ENCODE measurements around the gene CCND1. TPM values are rescaled to one million over a fixed set of nuclear protein-coding genes. Genes with fewer than 3 reads are reported as not detected.

Gene CCND1
- total and polyA plus RNA-seq, 2 of the 8 experiments (the other 6 are each of a cell fraction or from before 2014, with no cell fraction given), result 64.5 to 170 TPM

DNA sequence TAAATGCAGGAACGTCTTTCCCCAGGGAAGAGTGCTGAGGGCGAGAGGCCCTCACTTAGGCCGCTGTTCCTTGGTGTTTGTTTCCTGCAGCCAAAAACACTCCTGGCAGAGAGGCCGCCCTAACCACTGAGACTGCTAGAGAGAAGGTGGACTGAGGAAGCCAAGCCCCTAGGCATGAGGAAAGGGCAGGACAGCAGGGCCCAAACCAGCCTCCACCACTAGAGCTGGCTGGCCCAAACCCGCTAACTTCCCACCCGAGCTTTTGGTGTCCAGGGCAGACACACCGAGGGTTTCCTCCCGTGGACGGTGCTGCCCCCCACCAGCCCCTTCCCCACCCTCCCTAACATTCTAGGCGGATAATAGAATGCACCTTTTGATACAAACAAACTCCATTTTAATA is 56.9 kb downstream of the CCND1 start:
- no peak for FAIRE-seq
- TF ChIP-seq CBX8 (IDR thresholded peaks at IDR 0.05; ENCODE audit: borderline replicate concordance, low read depth, low read length) (no peak), CTBP2 (IDR thresholded peaks at IDR 0.05; ENCODE audit: borderline replicate concordance, insufficient read depth, insufficient read length, low read length) (no peak), KDM1A (IDR thresholded peaks at IDR 0.05; ENCODE audit: borderline replicate concordance, low read length) (no peak), EZH2 (IDR thresholded peaks at IDR 0.05; ENCODE audit: low read depth, low read length, severe bottlenecking) (no peak), BCL11A (IDR thresholded peaks at IDR 0.05; ENCODE audit: low read depth in 2 of 2, low read length in 2 of 2) (no peak)
- TF ChIP-seq, protein P1, sequence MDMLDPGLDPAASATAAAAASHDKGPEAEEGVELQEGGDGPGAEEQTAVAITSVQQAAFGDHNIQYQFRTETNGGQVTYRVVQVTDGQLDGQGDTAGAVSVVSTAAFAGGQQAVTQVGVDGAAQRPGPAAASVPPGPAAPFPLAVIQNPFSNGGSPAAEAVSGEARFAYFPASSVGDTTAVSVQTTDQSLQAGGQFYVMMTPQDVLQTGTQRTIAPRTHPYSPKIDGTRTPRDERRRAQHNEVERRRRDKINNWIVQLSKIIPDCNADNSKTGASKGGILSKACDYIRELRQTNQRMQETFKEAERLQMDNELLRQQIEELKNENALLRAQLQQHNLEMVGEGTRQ (IDR thresholded peaks at IDR 0.05; ENCODE audit: low read length), result no peak

More for the DNA sequence above, 56.9 kb downstream of the CCND1 start:
- Histone ChIP-seq H3K56ac (replicated peaks; ENCODE audit: insufficient read length, low read depth, low read length) (no peak overlapping the region), H4K5ac (ENCODE audit: insufficient read length, low read depth, low read length) (no peak overlapping the region), H3K4me3 (ENCODE audit: extremely low read depth in 1 of 4, insufficient read depth in 2 of 4, low read depth in 3 of 4, low read length in 4 of 4) (no peak overlapping the region), H3K36me3 (ENCODE audit: control insufficient read depth in 2 of 4, insufficient read depth in 4 of 4, low read length in 3 of 4) (peaks cover 0 to 10% (median 4%) of the 10 kb centered on the region in 4 experiments; a peak in 3 of 8 replicates), H3K18ac (ENCODE audit: extremely low read depth, low read length) (no peak overlapping the region), H3K79me2 (ENCODE audit: control insufficient read depth in 1 of 2, insufficient read depth in 2 of 2, low read length in 2 of 2) (no peaks in the 10 kb centered on the region), H2BK5ac (ENCODE audit: low read depth, low read length) (no peak overlapping the region; the same call in 1 of the 2 replicates), H2BK20ac (ENCODE audit: low read length) (no peak overlapping the region), H3K4me1 (replicated peaks in 1 of 4; ENCODE audit: control insufficient read depth in 3 of 4, insufficient read depth in 4 of 4, low read length in 3 of 4) (peaks cover 6 to 25% (median 12%) of the 10 kb centered on the region in 4 experiments; a peak in 6 of 7 replicates), H3K9me3 (ENCODE audit: insufficient read depth in 2 of 2, low read depth in 1 of 2, low read length in 1 of 2) (no peaks in the 10 kb centered on the region), H2AFZ (ENCODE audit: low read length) (no peak overlapping the region), H3K9ac (replicated peaks in 1 of 4; ENCODE audit: extremely low read depth in 1 of 4, low read depth in 3 of 4, low read length in 3 of 4) (no peak overlapping the region), H2BK12ac (ENCODE audit: low read depth, low read length) (no peak overlapping the region), H3K79me1 (ENCODE audit: low read depth, low read length) (no peaks in the 10 kb centered on the region; the same call in 1 of the 2 replicates), H3K4ac (replicated peaks; ENCODE audit: insufficient read length, low read depth, low read length) (no peak overlapping the region), H3K27me3 (replicated peaks in 1 of 4; ENCODE audit: control insufficient read depth in 3 of 4, extremely low read depth in 1 of 4, insufficient read depth in 3 of 4, low read length in 3 of 4) (peaks cover 0 to under 1% (median under 1%) of the 10 kb centered on the region in 4 experiments; a peak in 3 of 7 replicates), H3K27ac (ENCODE audit: low read depth, low read length) (no peak overlapping the region), H4K91ac (replicated peaks; ENCODE audit: insufficient read length, low read length) (no peak overlapping the region), H4K8ac (ENCODE audit: extremely low read depth, insufficient read depth, low read length) (no peak overlapping the region), H3K23ac (ENCODE audit: insufficient read length) (no peak overlapping the region), H2AK5ac (ENCODE audit: low read depth, low read length) (0 out of 2 replicates have a peak overlapping the region, but pooled peaks have one; percentile 19), H2BK120ac (replicated peaks; ENCODE audit: low read depth, low read length) (no peak overlapping the region), H4K20me1 (replicated peaks in 1 of 2; ENCODE audit: control insufficient read depth in 1 of 2, insufficient read depth in 2 of 2, low read length in 2 of 2) (peaks cover 1 to 5% of the 10 kb centered on the region in 2 experiments), H2BK15ac (ENCODE audit: low read length) (no peak overlapping the region), H3K14ac (ENCODE audit: insufficient read length) (no peak overlapping the region), H3K23me2 (ENCODE audit: low read depth, low read length) (peaks cover 1% of the 10 kb centered on the region; the same call in 1 of the 2 replicates), H3K4me2 (ENCODE audit: insufficient read depth in 1 of 2, low read depth in 2 of 2, low read length in 2 of 2) (no peak overlapping the region)
- no peak for DNase-seq (ENCODE audit: low read depth in 1 of 2, low spot score in 2 of 2)
- CTCF ChIA-PET (ENCODE audit: partially characterized antibody), result interaction anchor here (1.1 to 3.6 kb wide), 2 partner anchors 13 to 255 kb away, joined by 3 to 20 read pairs; no protein-coding TSS in a partner anchor
- 94% methylated on average over 7 of the region's 10 CpGs; no CpG with 5 or more reads in 1 of the 2 experiments for WGBS, 2 experiments (ENCODE audit: extremely low coverage in 1 of 2, insufficient coverage in 1 of 2, insufficient read length in 1 of 2, insufficient replicate concordance in 2 of 2, low coverage in 1 of 2, low lambda C conversion rate in 2 of 2, missing lambda C conversion rate in 1 of 2)
- POLR2A ChIA-PET (ENCODE audit: partially characterized antibody), result interaction anchor here (1.2 to 1.6 kb wide), 3 partner anchors 12 to 43 kb away, joined by 4 to 5 read pairs (median 5); no protein-coding TSS in a partner anchor

Data from H1 (cell line).